ENCODE measurements around the gene MDM1. TPM values are rescaled to one million over a fixed set of nuclear protein-coding genes. Genes with fewer than 3 reads are reported as not detected.

Gene MDM1
- total RNA-seq, 4 donors from 2014 or later: 5.2 to 46.2 (median 14.5) TPM

- peaks cover 0 to 15% (median 0%) of the 10 kb centered on the region in 4 donors for H3K4me1 ChIP-seq
- TF ChIP-seq CTCF (IDR thresholded peaks at IDR 0.05) (no peak), POLR2A (IDR thresholded peaks at IDR 0.05) (no peak)
- H3K4me3 ChIP-seq: no peak overlapping the region
- H3K27ac ChIP-seq: no peak overlapping the region
- no peak for DNase-seq
- no peaks in the 10 kb centered on the region for H3K9me3 ChIP-seq
- no peaks in the 10 kb centered on the region for H3K36me3 ChIP-seq
- H3K27me3 ChIP-seq: no peaks in the 10 kb centered on the region
These were observed 43.9 kb upstream of the MDM1 start for GRCh38 chr12:68375756-68376695.

- Histone ChIP-seq H3K36me3 (no peaks in the 10 kb centered on the region), H3K9me3 (no peaks in the 10 kb centered on the region), H3K27ac (peak overlapping the region in 3 of 4 donors; percentile 14 to 41 (median 25)), H3K4me3 (no peak overlapping the region), H3K4me1 (peaks cover 0 to 12% (median 0%) of the 10 kb centered on the region in 4 donors), H3K27me3 (no peaks in the 10 kb centered on the region)
- TF ChIP-seq CTCF (IDR thresholded peaks at IDR 0.05): no peak
- no peak for DNase-seq
These were observed 42.3 kb upstream of the MDM1 start for GRCh38 chr12:68374307-68374982.

GRCh38 chr12:68370667-68371066 lies 38.5 kb upstream of the MDM1 start:
- no peak overlapping the region for H3K4me3 ChIP-seq
- no peaks in the 10 kb centered on the region for H3K9me3 ChIP-seq
- no peak overlapping the region for H3K27ac ChIP-seq
- peaks cover 0 to 5% (median 2%) of the 10 kb centered on the region in 4 donors for H3K4me1 ChIP-seq
- DNase-seq: no peak
- TF ChIP-seq CTCF (IDR thresholded peaks at IDR 0.05) (no peak), POLR2A (IDR thresholded peaks at IDR 0.05) (no peak)
- H3K27me3 ChIP-seq: no peaks in the 10 kb centered on the region
- no peaks in the 10 kb centered on the region for H3K36me3 ChIP-seq

GRCh38 chr12:68370006-68370590 lies 37.9 kb upstream of the MDM1 start:
- no peaks in the 10 kb centered on the region for H3K36me3 ChIP-seq
- no peaks in the 10 kb centered on the region for H3K9me3 ChIP-seq
- no peaks in the 10 kb centered on the region for H3K27me3 ChIP-seq
- no peak overlapping the region for H3K4me3 ChIP-seq
- H3K4me1 ChIP-seq: peaks cover 0 to 9% (median 4%) of the 10 kb centered on the region in 4 donors
- H3K27ac ChIP-seq: no peak overlapping the region
- no peak for TF ChIP-seq CTCF (IDR thresholded peaks at IDR 0.05)
- no peak for TF ChIP-seq POLR2A (IDR thresholded peaks at IDR 0.05)
- DNase-seq: no peak

- H3K36me3 ChIP-seq: no peaks in the 10 kb centered on the region
- H3K4me3 ChIP-seq: no peak overlapping the region
- TF ChIP-seq CTCF (IDR thresholded peaks at IDR 0.05) (no peak), POLR2A (IDR thresholded peaks at IDR 0.05) (no peak)
- no peak for DNase-seq
- no peaks in the 10 kb centered on the region for H3K9me3 ChIP-seq
- H3K4me1 ChIP-seq: peaks cover 0 to 14% (median 7%) of the 10 kb centered on the region in 4 donors
- no peaks in the 10 kb centered on the region for H3K27me3 ChIP-seq
- peak overlapping the region in 3 of 4 donors; percentile 3 to 42 (median 23) for H3K27ac ChIP-seq
These were observed 36.2 kb upstream of the MDM1 start for GRCh38 chr12:68368327-68368726.
